ENCODE measurements around the gene PEMT.

GRCh38 chr17:17551361-17551760 lies 40.1 kb downstream of the PEMT start:
- TF ChIP-seq CTCF (IDR thresholded peaks at IDR 0.05) (no peak), MAFK (IDR thresholded peaks at IDR 0.05; ENCODE audit: partially characterized antibody) (no peak), RCOR1 (IDR thresholded peaks at IDR 0.05; ENCODE audit: low read depth, low read length) (no peak), JUNB (IDR thresholded peaks at IDR 0.05) (no peak), RAD21 (conservative IDR thresholded peaks at IDR 0.05 in 1 of 2, IDR thresholded peaks at IDR 0.05 in 1 of 2) (no peak), TP53 (CRISPR knock-in tag; IDR thresholded peaks at IDR 0.05) (no peak), REST (IDR thresholded peaks at IDR 0.05) (no peak), PBX3 (IDR thresholded peaks at IDR 0.05) (no peak), EP300 (IDR thresholded peaks at IDR 0.05) (no peak), MAZ (IDR thresholded peaks at IDR 0.05; ENCODE audit: borderline replicate concordance, low read depth, low read length) (no peak), ELK1 (IDR thresholded peaks at IDR 0.05; ENCODE audit: low read depth, low read length) (no peak)
